Measurements from ENCODE around the gene HEATR5A. TPM values are rescaled to one million over a fixed set of nuclear protein-coding genes. Genes with fewer than 3 reads are reported as not detected.
"Not testable (repeated sequence)": the region's sequence is repeated elsewhere in the genome, so short reads cannot be mapped to it uniquely, and the experiment has no call there.

The HEATR5A gene
- 100 to 1,000 TPM in 1 of 4 donors, 10 to 100 TPM in 3; 24.3 to 134 (median 34.9) TPM for total RNA-seq

- peaks cover 0 to 13% (median 4%) of the 10 kb centered on the region in 4 donors for H3K4me1 ChIP-seq
- H3K36me3 ChIP-seq: no peaks in the 10 kb centered on the region
- no peaks in the 10 kb centered on the region for H3K27me3 ChIP-seq
- H3K4me3 ChIP-seq: peak within 1 kb of the TSS; percentile 86 to 99 (median 93)
- peak; percentile 97 to 100 for TF ChIP-seq POLR2A (IDR thresholded peaks at IDR 0.05)
- peak in 4 of 6 experiments; percentile 17 to 43 (median 28) for TF ChIP-seq CTCF (IDR thresholded peaks at IDR 0.05)
- peak; percentile 92 to 98 (median 97) for DNase-seq
- H3K27ac ChIP-seq: peak within 1 kb of the TSS; percentile 80 to 95 (median 89)
- no peaks in the 10 kb centered on the region for H3K9me3 ChIP-seq
These were observed at the start of gene HEATR5A for GRCh38 chr14:31420319-31421111. HEATR5A (minus strand) TSS chr14:31420550; CDS start chr14:31402975, 17,575 bp downstream.

- Histone ChIP-seq H3K27me3 (no peaks in the 10 kb centered on the region), H3K4me1 (no peaks in the 10 kb centered on the region), H3K36me3 (no peaks in the 10 kb centered on the region), H3K9me3 (no peaks in the 10 kb centered on the region), H3K27ac (no peak overlapping the region), H3K4me3 (no peak overlapping the region)
- no peak for DNase-seq
- TF ChIP-seq CTCF (IDR thresholded peaks at IDR 0.05): no peak
- no peak for TF ChIP-seq POLR2A (IDR thresholded peaks at IDR 0.05)
These were observed 46.2 kb upstream of the HEATR5A start for GRCh38 chr14:31466554-31466953.

GRCh38 chr14:31465111-31465510 is 44.8 kb upstream of the HEATR5A start:
- TF ChIP-seq CTCF (IDR thresholded peaks at IDR 0.05) (no peak), POLR2A (IDR thresholded peaks at IDR 0.05) (no peak)
- H3K27me3 ChIP-seq: no peaks in the 10 kb centered on the region
- H3K9me3 ChIP-seq: no peaks in the 10 kb centered on the region
- no peaks in the 10 kb centered on the region for H3K4me1 ChIP-seq
- no peak for DNase-seq
- H3K4me3 ChIP-seq: no peak overlapping the region
- no peaks in the 10 kb centered on the region for H3K36me3 ChIP-seq
- no peak overlapping the region for H3K27ac ChIP-seq

- H3K36me3 ChIP-seq, H3K4me1 ChIP-seq, DNase-seq, H3K27ac ChIP-seq, H3K9me3 ChIP-seq, H3K4me3 ChIP-seq, H3K27me3 ChIP-seq: not testable (repeated sequence)
These were observed 42.1 kb upstream of the HEATR5A start for GRCh38 chr14:31462450-31462849.

- Histone ChIP-seq H3K9me3 (no peaks in the 10 kb centered on the region), H3K4me3 (no peak overlapping the region), H3K36me3 (no peaks in the 10 kb centered on the region), H3K27me3 (no peaks in the 10 kb centered on the region), H3K4me1 (peaks cover 0 to under 1% (median 0%) of the 10 kb centered on the region in 4 donors), H3K27ac (no peak overlapping the region)
- no peak for TF ChIP-seq CTCF (IDR thresholded peaks at IDR 0.05)
- no peak for TF ChIP-seq POLR2A (IDR thresholded peaks at IDR 0.05)
- DNase-seq: no peak
These were observed 41.2 kb upstream of the HEATR5A start for GRCh38 chr14:31461545-31461944.

All from Peyer's patch (tissue), 4 donors.